K562 (cell line): ENCODE measurements around the gene ASB15.

Source experiments
- CBX1 ChIP-seq: sonication (generic); IDR thresholded peaks from 2 replicates; pipeline ENCODE4 v1.6.1; 2016; ENCODE audit warnings: antibody characterized with exemption, low read depth, mild to moderate bottlenecking
- CBX8 ChIP-seq: fragments of 200-600 bp; sonication (generic); IDR thresholded peaks from 2 replicates; pipeline ENCODE4 v1.6.1; 2012; ENCODE audit warnings: borderline replicate concordance, mixed run types, low read depth, mild to moderate bottlenecking, moderate library complexity, mixed read lengths, low read length, control low read depth, inconsistent platforms; ENCODE audit not compliant: poor library complexity, severe bottlenecking; ENCODE audit errors: extremely low read depth
- CHCHD3 ChIP-seq: fragments of 250-450 bp; sonication (Bioruptor Pico); IDR thresholded peaks from 2 replicates; pipeline ENCODE4 v2.1.2; 2022; ENCODE audit warnings: mild to moderate bottlenecking
- HDAC2 ChIP-seq: fragments of 450-650 bp; IDR thresholded peaks from 2 replicates; pipeline ENCODE4 v1.6.1; 2016; ENCODE audit warnings: mild to moderate bottlenecking
- IRF2 ChIP-seq: sonication (generic); formaldehyde crosslinking; IDR thresholded peaks from 2 replicates; pipeline ENCODE4 v1.8.1; 2022; ENCODE audit warnings: mild to moderate bottlenecking, missing genetic modification reagents
- NFE2 ChIP-seq: IDR thresholded peaks from 2 replicates; pipeline ENCODE4 v1.6.1; 2014; ENCODE audit warnings: antibody characterized with exemption, low read depth
- NFIX ChIP-seq: fragments of 250-450 bp; sonication (Bioruptor Pico); IDR thresholded peaks from 2 replicates; pipeline ENCODE4 v1.4.0; 2020; ENCODE audit warnings: low read depth, mild to moderate bottlenecking, moderate library complexity
- POLR2A ChIP-seq: fragments of 450-650 bp; conservative IDR thresholded peaks from 2 replicates; pipeline ENCODE4 v1.6.1; 2016
- POLR2AphosphoS5 ChIP-seq: IDR thresholded peaks from 2 replicates; pipeline ENCODE4 v1.6.1; 2011; ENCODE audit warnings: mild to moderate bottlenecking, low read depth, low read length, moderate library complexity; ENCODE audit not compliant: control insufficient read depth, insufficient read depth
- ZBTB40 ChIP-seq, 2 experiments: fragments of 450-650 bp in 1 of 2; sonication (generic) in 1 of 2; formaldehyde crosslinking in 1 of 2; IDR thresholded peaks; 2 replicates each; pipeline versions ENCODE4 v1.7.1 to v1.9.0; 2016 to 2022; ENCODE audit warnings: inconsistent platforms in 1 of 2, mild to moderate bottlenecking in 1 of 2, missing genetic modification reagents in 1 of 2
- ZNF347 ChIP-seq: fragments of 450-650 bp; formaldehyde crosslinking; IDR thresholded peaks from 2 replicates; pipeline ENCODE4 v1.4.0; 2020; ENCODE audit warnings: low read depth, mild to moderate bottlenecking, moderate library complexity
- TF ChIP-seq, protein P1 (sequence below), 3 experiments: IDR thresholded peaks in 2 of 3; conservative IDR thresholded peaks in 1 of 3; 2 replicates each; pipeline ENCODE4 v1.5.1; 2011 to 2012; ENCODE audit warnings: low read length in 3 of 3, mild to moderate bottlenecking in 3 of 3, control low read depth in 2 of 3, improper control_type of control experiment in 1 of 3, inconsistent platforms in 1 of 3, low read depth in 1 of 3, mixed read lengths in 1 of 3, moderate library complexity in 1 of 3; ENCODE audit not compliant: insufficient read depth in 2 of 3

GRCh38 chr7:123687161-123687560, 85.5 kb downstream of the ASB15 start:
- TF ChIP-seq POLR2AphosphoS5, result no peak
- no peak for TF ChIP-seq ZNF347 (CRISPR knock-in tag)
- TF ChIP-seq CBX1, result no peak
- TF ChIP-seq, protein P1, sequence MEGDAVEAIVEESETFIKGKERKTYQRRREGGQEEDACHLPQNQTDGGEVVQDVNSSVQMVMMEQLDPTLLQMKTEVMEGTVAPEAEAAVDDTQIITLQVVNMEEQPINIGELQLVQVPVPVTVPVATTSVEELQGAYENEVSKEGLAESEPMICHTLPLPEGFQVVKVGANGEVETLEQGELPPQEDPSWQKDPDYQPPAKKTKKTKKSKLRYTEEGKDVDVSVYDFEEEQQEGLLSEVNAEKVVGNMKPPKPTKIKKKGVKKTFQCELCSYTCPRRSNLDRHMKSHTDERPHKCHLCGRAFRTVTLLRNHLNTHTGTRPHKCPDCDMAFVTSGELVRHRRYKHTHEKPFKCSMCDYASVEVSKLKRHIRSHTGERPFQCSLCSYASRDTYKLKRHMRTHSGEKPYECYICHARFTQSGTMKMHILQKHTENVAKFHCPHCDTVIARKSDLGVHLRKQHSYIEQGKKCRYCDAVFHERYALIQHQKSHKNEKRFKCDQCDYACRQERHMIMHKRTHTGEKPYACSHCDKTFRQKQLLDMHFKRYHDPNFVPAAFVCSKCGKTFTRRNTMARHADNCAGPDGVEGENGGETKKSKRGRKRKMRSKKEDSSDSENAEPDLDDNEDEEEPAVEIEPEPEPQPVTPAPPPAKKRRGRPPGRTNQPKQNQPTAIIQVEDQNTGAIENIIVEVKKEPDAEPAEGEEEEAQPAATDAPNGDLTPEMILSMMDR (IDR thresholded peaks at IDR 0.05 in 2 of 3, conservative IDR thresholded peaks at IDR 0.05 in 1 of 3; ENCODE audit: insufficient read depth in 2 of 3, low read depth in 1 of 3, low read length in 3 of 3), result no peak
- no peak for TF ChIP-seq NFIX (CRISPR knock-in tag)
- no peak for TF ChIP-seq CBX8
- TF ChIP-seq CHCHD3 (CRISPR knock-in tag), result no peak
- TF ChIP-seq NFE2, result no peak
- TF ChIP-seq HDAC2, result no peak
- TF ChIP-seq ZBTB40 (IDR thresholded peaks at IDR 0.05), result no peak
- no peak for TF ChIP-seq ZBTB40 (CRISPR knock-in tag; IDR thresholded peaks at IDR 0.05)
- TF ChIP-seq POLR2A, result peak; percentile 54
- TF ChIP-seq IRF2, result no peak
